CD8-positive, alpha-beta memory T cell (primary cell): ENCODE results near the gene SLC11A1. TPM values are rescaled to one million over a fixed set of nuclear protein-coding genes. Genes with fewer than 3 reads are reported as not detected.

Source experiments
- CTCF ChIA-PET: fragments of 350-600 bp; sonication (Branson Sonifier 250); formaldehyde crosslinking; loops from one replicate; lab custom pipeline; 2021; ENCODE audit warnings: antibody characterized with exemption; lab: Charles Lee
- POLR2A ChIA-PET: fragments of 350-600 bp; sonication (Branson Sonifier 250); formaldehyde crosslinking; loops from one replicate; lab custom pipeline; 2021; ENCODE audit warnings: antibody characterized with exemption; lab: Charles Lee
- DNase-seq, 5 donors: peaks; one replicate each; pipeline versions ENCODE4 v3.0.0 to v3.0.0-alpha.2; 2020 to 2022; ENCODE audit warnings: mixed read lengths in 1 of 5
- H3K27ac ChIP-seq: one replicate; pipeline ENCODE4 v1.7.0; 2013; ENCODE audit warnings: low read depth, mild to moderate bottlenecking, low read length, moderate library complexity
- H3K27me3 ChIP-seq: 2 replicates; pipeline ENCODE4 v1.7.0; 2013; ENCODE audit warnings: low read length, mild to moderate bottlenecking; ENCODE audit not compliant: insufficient read depth, poor library complexity, severe bottlenecking
- H3K36me3 ChIP-seq: 2 replicates; pipeline ENCODE4 v1.7.0; 2013; ENCODE audit warnings: mild to moderate bottlenecking, low read length, moderate library complexity; ENCODE audit not compliant: insufficient read depth
- H3K4me1 ChIP-seq: 2 replicates; pipeline ENCODE4 v1.7.0; 2013; ENCODE audit warnings: mild to moderate bottlenecking, low read length, moderate library complexity; ENCODE audit not compliant: insufficient read depth
- H3K4me3 ChIP-seq: 2 replicates; pipeline ENCODE4 v1.7.0; 2013; ENCODE audit warnings: mild to moderate bottlenecking, low read length
- H3K9me3 ChIP-seq: 2 replicates; pipeline ENCODE4 v1.7.0; 2013; ENCODE audit warnings: mild to moderate bottlenecking, low read length
- H3K27ac Mint-ChIP-seq, 8 donors: one replicate each; pipeline ENCODE4 v1.8.0; 2020 to 2021; ENCODE audit warnings: mixed read lengths in 8 of 8, mild to moderate bottlenecking in 6 of 8, inconsistent platforms in 3 of 8, moderate library complexity in 3 of 8
- H3K27me3 Mint-ChIP-seq, 2 donors: one replicate each; pipeline ENCODE4 v1.8.0; 2020 to 2021; ENCODE audit warnings: mixed read lengths in 2 of 2, mild to moderate bottlenecking in 1 of 2, moderate library complexity in 1 of 2
- H3K36me3 Mint-ChIP-seq, 3 donors: one replicate each; pipeline ENCODE4 v1.8.0; 2020 to 2021; ENCODE audit warnings: mixed read lengths in 3 of 3, inconsistent platforms in 1 of 3, mild to moderate bottlenecking in 1 of 3
- H3K4me1 Mint-ChIP-seq, 3 donors: one replicate each; pipeline ENCODE4 v1.8.0; 2020 to 2021; ENCODE audit warnings: mixed read lengths in 3 of 3, inconsistent platforms in 1 of 3, mild to moderate bottlenecking in 1 of 3
- H3K4me3 Mint-ChIP-seq, 7 donors: one replicate each; pipeline ENCODE4 v1.8.0; 2020 to 2021; ENCODE audit warnings: mixed read lengths in 7 of 7, mild to moderate bottlenecking in 6 of 7, moderate library complexity in 4 of 7, inconsistent platforms in 2 of 7
- H3K9me3 Mint-ChIP-seq, 5 donors: one replicate each; pipeline ENCODE4 v1.8.0; 2020 to 2022; ENCODE audit warnings: mixed read lengths in 5 of 5, mild to moderate bottlenecking in 3 of 5, moderate library complexity in 2 of 5, inconsistent platforms in 1 of 5
- polyA plus RNA-seq: library from polyadenylated mRNA; unstranded; fragments of 300-500 nt; fragmentation: Illumina TruSeq; gene quantifications from one replicate; pipeline ENCODE4 v1.2.3, GENCODE V29; 2021
- total RNA-seq, 2 experiments: library from RNA; stranded (reverse); gene quantifications; one replicate each; pipeline ENCODE4 v1.2.3, GENCODE V29; 2021

SLC11A1 gene
- total and polyA plus RNA-seq, 3 experiments from 2014 or later, result 0.32 to 2.1 (median 1.1) TPM

DNA sequence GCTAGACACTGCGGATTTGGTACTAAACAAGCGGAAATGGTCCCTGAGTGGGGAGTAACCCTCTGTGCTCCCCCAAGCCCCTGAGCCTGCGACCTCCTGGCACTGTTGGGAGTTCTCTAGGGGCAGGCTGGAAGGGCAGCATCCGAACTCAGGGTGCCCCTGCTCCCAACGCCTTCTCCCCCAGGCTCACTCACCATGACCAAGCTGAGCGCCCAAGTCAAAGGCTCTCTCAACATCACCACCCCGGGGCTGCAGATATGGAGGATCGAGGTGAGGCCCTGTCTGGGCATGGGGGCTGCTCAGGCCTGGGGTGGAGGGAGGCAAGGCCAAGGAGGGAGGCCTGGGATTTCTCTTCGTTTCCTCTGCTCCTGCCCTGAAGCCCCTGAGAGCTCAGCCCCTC lies 41.5 kb downstream of the SLC11A1 start:
- H3K4me3 ChIP-seq, result no peak overlapping the region
- peaks cover 0 to 4% of the 10 kb centered on the region in 2 donors for H3K27me3 Mint-ChIP-seq
- H3K4me1 ChIP-seq, result no peaks in the 10 kb centered on the region
- peaks cover 0 to 2% (median 0%) of the 10 kb centered on the region in 3 donors for H3K4me1 Mint-ChIP-seq
- POLR2A ChIA-PET, result no interaction called here
- no peaks in the 10 kb centered on the region for H3K36me3 Mint-ChIP-seq
- CTCF ChIA-PET, result no interaction called here
- no peaks in the 10 kb centered on the region for H3K36me3 ChIP-seq
- H3K9me3 ChIP-seq, result no peaks in the 10 kb centered on the region
- no peak for DNase-seq
- H3K4me3 Mint-ChIP-seq, result no peak overlapping the region
- no peak overlapping the region for H3K27ac Mint-ChIP-seq
- H3K27ac ChIP-seq, result no peak overlapping the region
- H3K9me3 Mint-ChIP-seq, result no peaks in the 10 kb centered on the region
- H3K27me3 ChIP-seq, result no peaks in the 10 kb centered on the region

DNA sequence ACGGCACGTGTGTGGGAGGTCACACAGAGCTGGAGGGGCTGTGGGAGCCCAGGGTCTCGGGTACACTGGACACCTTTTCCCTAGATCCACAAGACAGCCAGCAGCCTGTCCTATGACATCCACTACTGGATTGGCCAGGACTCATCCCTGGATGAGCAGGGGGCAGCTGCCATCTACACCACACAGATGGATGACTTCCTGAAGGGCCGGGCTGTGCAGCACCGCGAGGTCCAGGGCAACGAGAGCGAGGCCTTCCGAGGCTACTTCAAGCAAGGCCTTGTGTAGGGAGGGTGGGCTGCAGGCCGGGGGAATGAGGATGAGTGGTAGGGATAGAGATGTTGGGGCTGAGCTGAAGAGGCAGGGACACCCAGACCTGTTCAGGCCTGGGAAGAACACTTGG lies 43.5 kb downstream of the SLC11A1 start:
- DNase-seq, result no peak
- ChIA-PET CTCF (no interaction called here), POLR2A (no interaction called here)
- no peaks in the 10 kb centered on the region for H3K9me3 ChIP-seq
- peaks cover 0 to 5% (median 2%) of the 10 kb centered on the region in 3 donors for H3K4me1 Mint-ChIP-seq
- H3K27me3 ChIP-seq, result no peaks in the 10 kb centered on the region
- no peaks in the 10 kb centered on the region for H3K36me3 Mint-ChIP-seq
- no peak overlapping the region for H3K4me3 Mint-ChIP-seq
- H3K27ac Mint-ChIP-seq, result peak overlapping the region in 1 of 8 donors; percentile 93
- peaks cover 2 to 4% of the 10 kb centered on the region in 2 donors for H3K27me3 Mint-ChIP-seq
- no peaks in the 10 kb centered on the region for H3K9me3 Mint-ChIP-seq
- no peak overlapping the region for H3K4me3 ChIP-seq
- H3K4me1 ChIP-seq, result no peaks in the 10 kb centered on the region
- H3K36me3 ChIP-seq, result no peaks in the 10 kb centered on the region
- no peak overlapping the region for H3K27ac ChIP-seq

DNA sequence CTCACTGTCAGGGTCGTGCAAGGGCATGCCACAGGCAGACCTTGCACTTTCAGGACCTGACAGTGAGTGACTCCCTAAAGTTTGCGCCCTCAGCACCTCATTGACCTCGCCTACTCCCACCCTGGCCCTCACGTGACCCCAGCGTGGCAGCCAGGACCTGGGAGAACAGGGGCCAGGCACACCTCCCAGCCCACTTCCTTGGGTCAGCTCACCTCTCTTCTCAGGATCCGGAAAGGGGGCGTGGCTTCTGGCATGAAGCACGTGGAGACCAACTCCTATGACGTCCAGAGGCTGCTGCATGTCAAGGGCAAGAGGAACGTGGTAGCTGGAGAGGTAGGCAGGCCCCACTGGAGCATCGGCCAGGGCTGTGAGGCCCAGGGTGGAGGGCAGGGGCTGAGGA lies 45.7 kb downstream of the SLC11A1 start:
- Mint-ChIP-seq H3K4me1 (peaks cover 0 to 5% (median 0%) of the 10 kb centered on the region in 3 donors), H3K27ac (no peak overlapping the region), H3K27me3 (peaks cover 3 to 6% of the 10 kb centered on the region in 2 donors), H3K36me3 (no peaks in the 10 kb centered on the region), H3K4me3 (no peak overlapping the region), H3K9me3 (no peaks in the 10 kb centered on the region)
- Histone ChIP-seq H3K27me3 (no peaks in the 10 kb centered on the region), H3K4me3 (no peak overlapping the region), H3K4me1 (no peaks in the 10 kb centered on the region), H3K9me3 (no peaks in the 10 kb centered on the region), H3K27ac (no peak overlapping the region), H3K36me3 (no peaks in the 10 kb centered on the region)
- POLR2A ChIA-PET, result interaction anchor here (0.7 kb wide), 1 partner anchor 301 kb away, joined by 3 read pairs; no protein-coding TSS in a partner anchor
- CTCF ChIA-PET, result no interaction called here
- no peak for DNase-seq

DNA sequence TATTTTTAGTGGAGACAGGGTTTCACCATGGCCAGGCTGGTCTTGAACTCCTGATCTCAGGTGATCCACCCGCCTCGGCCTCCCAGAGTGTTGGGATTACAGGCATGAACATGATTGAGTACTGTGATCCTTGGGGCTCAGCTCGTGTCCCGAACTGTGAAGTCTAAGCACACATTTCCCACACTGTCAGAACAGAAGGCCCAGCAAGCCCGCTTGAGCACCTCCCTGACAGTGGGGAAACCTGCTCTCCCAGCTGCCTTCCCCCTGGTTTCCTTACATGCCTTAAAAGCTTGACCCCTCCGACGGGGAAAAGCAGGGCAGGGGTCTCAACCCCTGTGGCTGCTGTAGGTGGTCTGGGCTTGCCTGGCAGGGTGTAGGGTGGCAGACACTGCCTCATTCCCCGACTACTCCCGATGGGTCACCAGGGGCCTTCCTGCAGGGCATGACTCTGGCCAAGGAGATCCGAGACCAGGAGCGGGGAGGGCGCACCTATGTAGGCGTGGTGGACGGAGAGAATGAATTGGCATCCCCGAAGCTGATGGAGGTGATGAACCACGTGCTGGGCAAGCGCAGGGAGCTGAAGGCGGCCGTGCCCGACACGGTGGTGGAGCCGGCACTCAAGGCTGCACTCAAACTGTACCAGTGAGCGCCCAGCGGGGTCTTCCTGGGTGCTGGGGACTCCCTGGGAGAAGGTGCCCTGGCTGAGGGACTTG lies 46.9 kb downstream of the SLC11A1 start:
- no peak overlapping the region for H3K4me3 Mint-ChIP-seq
- Histone ChIP-seq H3K36me3 (no peaks in the 10 kb centered on the region), H3K9me3 (no peaks in the 10 kb centered on the region), H3K27me3 (no peaks in the 10 kb centered on the region), H3K4me1 (no peaks in the 10 kb centered on the region), H3K27ac (no peak overlapping the region), H3K4me3 (no peak overlapping the region)
- H3K27ac Mint-ChIP-seq, result no peak overlapping the region
- H3K27me3 Mint-ChIP-seq, result peaks cover 3 to 6% of the 10 kb centered on the region in 2 donors
- H3K4me1 Mint-ChIP-seq, result peaks cover 0 to 5% (median 0%) of the 10 kb centered on the region in 3 donors
- CTCF ChIA-PET, result no interaction called here
- H3K9me3 Mint-ChIP-seq, result no peaks in the 10 kb centered on the region
- no peaks in the 10 kb centered on the region for H3K36me3 Mint-ChIP-seq
- POLR2A ChIA-PET, result no interaction called here
- no peak for DNase-seq

DNA sequence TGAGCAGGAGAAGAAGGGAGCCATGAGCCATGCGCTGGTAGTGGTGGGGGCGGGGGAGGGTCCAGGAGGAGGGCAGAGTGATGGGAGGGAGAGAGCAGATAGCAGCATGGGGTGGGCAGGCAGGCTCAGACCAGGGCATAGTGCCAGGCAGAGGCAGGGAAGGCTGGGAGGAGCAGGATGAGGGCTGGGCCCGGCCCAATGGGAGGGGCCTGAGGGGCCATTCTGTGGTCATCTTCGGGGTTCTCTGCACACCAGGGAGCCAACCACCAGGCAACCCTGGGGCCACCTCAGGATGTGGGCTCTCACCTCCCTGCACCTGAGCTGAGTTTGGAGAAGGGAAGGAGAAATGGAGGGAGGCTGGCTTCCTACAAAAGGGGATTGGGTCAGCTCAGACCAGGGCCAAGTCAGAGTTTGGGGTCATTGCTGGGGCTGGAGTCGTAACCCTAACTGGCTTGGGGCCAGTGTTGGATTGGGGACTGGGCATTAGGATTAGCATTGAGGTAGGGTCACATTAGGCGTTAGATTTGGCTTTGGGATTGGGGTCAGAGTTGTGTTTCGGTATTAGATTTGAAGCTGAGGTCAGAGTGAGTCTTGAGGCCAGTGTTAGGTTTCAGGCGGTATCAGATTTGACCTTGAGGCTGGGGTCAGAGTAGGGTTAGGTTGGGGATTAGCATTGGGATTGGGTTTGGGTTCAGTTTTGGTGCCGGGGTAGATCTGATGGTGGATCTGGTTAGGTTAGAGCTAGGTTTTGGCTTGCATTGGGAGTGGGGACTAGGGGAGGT lies 48.0 kb downstream of the SLC11A1 start:
- Histone ChIP-seq H3K27me3 (no peaks in the 10 kb centered on the region), H3K4me1 (no peaks in the 10 kb centered on the region), H3K36me3 (no peaks in the 10 kb centered on the region), H3K27ac (no peak overlapping the region), H3K9me3 (no peaks in the 10 kb centered on the region), H3K4me3 (no peak overlapping the region)
- H3K27ac Mint-ChIP-seq, result peak overlapping the region in 2 of 8 donors; percentile 65 to 82
- POLR2A ChIA-PET, result no interaction called here
- H3K27me3 Mint-ChIP-seq, result peaks cover 3 to 6% of the 10 kb centered on the region in 2 donors
- H3K36me3 Mint-ChIP-seq, result no peaks in the 10 kb centered on the region
- no peaks in the 10 kb centered on the region for H3K9me3 Mint-ChIP-seq
- no peak overlapping the region for H3K4me3 Mint-ChIP-seq
- DNase-seq, result no peak
- CTCF ChIA-PET, result no interaction called here
- H3K4me1 Mint-ChIP-seq, result peaks cover 0 to 5% (median 0%) of the 10 kb centered on the region in 3 donors

DNA sequence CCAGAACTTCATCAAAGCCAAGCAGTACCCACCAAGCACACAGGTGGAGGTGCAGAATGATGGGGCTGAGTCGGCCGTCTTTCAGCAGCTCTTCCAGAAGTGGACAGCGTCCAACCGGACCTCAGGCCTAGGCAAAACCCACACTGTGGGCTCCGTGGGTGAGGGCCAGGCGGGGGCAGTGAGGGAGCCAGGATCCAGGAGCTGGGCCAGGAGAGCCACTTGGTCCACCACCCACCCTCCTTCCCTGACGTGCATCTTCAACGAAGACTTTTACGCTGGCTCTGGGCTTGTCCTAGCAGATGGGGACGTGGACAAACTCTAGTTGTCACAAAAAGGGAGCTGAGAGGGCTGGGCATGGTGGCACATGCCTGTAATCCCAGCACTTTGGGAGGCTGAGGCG lies 48.6 kb downstream of the SLC11A1 start:
- Mint-ChIP-seq H3K4me3 (no peak overlapping the region), H3K9me3 (no peaks in the 10 kb centered on the region)
- DNase-seq, result no peak

DNA sequence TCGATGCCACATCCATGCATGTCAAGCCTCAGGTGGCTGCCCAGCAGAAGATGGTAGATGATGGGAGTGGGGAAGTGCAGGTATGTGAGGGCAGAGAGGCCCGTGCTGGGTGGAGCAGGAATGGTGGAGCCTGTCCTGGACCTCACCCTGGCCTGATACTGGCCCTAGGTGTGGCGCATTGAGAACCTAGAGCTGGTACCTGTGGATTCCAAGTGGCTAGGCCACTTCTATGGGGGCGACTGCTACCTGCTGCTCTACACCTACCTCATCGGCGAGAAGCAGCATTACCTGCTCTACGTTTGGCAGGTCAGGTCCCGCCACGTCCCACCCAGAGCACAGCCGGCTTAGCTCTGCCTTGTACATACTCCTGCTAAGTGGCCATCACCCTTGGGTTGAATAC lies 49.8 kb downstream of the SLC11A1 start:
- H3K27me3 Mint-ChIP-seq, result peaks cover 3 to 6% of the 10 kb centered on the region in 2 donors
- H3K36me3 Mint-ChIP-seq, result no peaks in the 10 kb centered on the region
- H3K4me1 Mint-ChIP-seq, result peaks cover 0 to 5% (median 0%) of the 10 kb centered on the region in 3 donors
- H3K4me3 ChIP-seq, result no peak overlapping the region
- ChIA-PET POLR2A (interaction anchor here (0.7 kb wide), 1 partner anchor 118 kb away, joined by 7 read pairs; no protein-coding TSS in a partner anchor), CTCF (no interaction called here)
- no peak overlapping the region for H3K27ac ChIP-seq
- no peaks in the 10 kb centered on the region for H3K9me3 ChIP-seq
- no peaks in the 10 kb centered on the region for H3K9me3 Mint-ChIP-seq
- no peak for DNase-seq
- H3K4me3 Mint-ChIP-seq, result no peak overlapping the region
- H3K4me1 ChIP-seq, result no peaks in the 10 kb centered on the region
- H3K36me3 ChIP-seq, result no peaks in the 10 kb centered on the region
- H3K27me3 ChIP-seq, result no peaks in the 10 kb centered on the region
- no peak overlapping the region for H3K27ac Mint-ChIP-seq

More for the DNA sequence above, 48.6 kb downstream of the SLC11A1 start:
- peaks cover 3 to 6% of the 10 kb centered on the region in 2 donors for H3K27me3 Mint-ChIP-seq
- Histone ChIP-seq H3K36me3 (no peaks in the 10 kb centered on the region), H3K4me3 (no peak overlapping the region), H3K27me3 (no peaks in the 10 kb centered on the region), H3K9me3 (no peaks in the 10 kb centered on the region), H3K27ac (no peak overlapping the region), H3K4me1 (no peaks in the 10 kb centered on the region)
- no peaks in the 10 kb centered on the region for H3K36me3 Mint-ChIP-seq
- peaks cover 0 to 5% (median 0%) of the 10 kb centered on the region in 3 donors for H3K4me1 Mint-ChIP-seq
- POLR2A ChIA-PET, result no interaction called here
- no peak overlapping the region for H3K27ac Mint-ChIP-seq
- CTCF ChIA-PET, result no interaction called here
